Hepatic stellate cell (primary cell): ENCODE results near the gene RAI1.
A peak's percentile ranks its signal among the peaks of the same experiment; 100 is the strongest.
"Not testable (repeated sequence)": the region's sequence is repeated elsewhere in the genome, so short reads cannot be mapped to it uniquely, and the experiment has no call there.

ENCODE experiments used
- DNase-seq: peaks from one replicate; pipeline ENCODE4 v3.0.0; 2011; ENCODE audit warnings: low spot score

Gene RAI1

GRCh38 chr17:17663160-17664063 is 17.8 kb upstream of the RAI1 start:
- peak; percentile 99 for DNase-seq

- no peak for DNase-seq
These were observed 17.2 kb upstream of the RAI1 start for GRCh38 chr17:17664064-17664452.

GRCh38 chr17:17665255-17665654 is 16.0 kb upstream of the RAI1 start:
- DNase-seq = no peak

- peak; percentile 55 for DNase-seq
These were observed 15.0 kb upstream of the RAI1 start for GRCh38 chr17:17666111-17666714.

GRCh38 chr17:17667231-17667630 is 14.0 kb upstream of the RAI1 start:
- no peak for DNase-seq

GRCh38 chr17:17667947-17668346 is 13.3 kb upstream of the RAI1 start:
- no peak for DNase-seq

- DNase-seq = no peak
These were observed 12.9 kb upstream of the RAI1 start for GRCh38 chr17:17668358-17668757.

GRCh38 chr17:17668775-17669579 is 12.3 kb upstream of the RAI1 start:
- DNase-seq = no peak

- no peak for DNase-seq
These were observed 11.6 kb upstream of the RAI1 start for GRCh38 chr17:17669580-17670235.

GRCh38 chr17:17670701-17671305 is 10.5 kb upstream of the RAI1 start:
- no peak for DNase-seq

GRCh38 chr17:17671369-17672129 is 9.7 kb upstream of the RAI1 start:
- DNase-seq = no peak

GRCh38 chr17:17672453-17673368 is 8.5 kb upstream of the RAI1 start:
- DNase-seq = no peak

GRCh38 chr17:17675416-17675815 is 5.8 kb upstream of the RAI1 start:
- DNase-seq = no peak

- no peak for DNase-seq
These were observed 5.2 kb upstream of the RAI1 start for GRCh38 chr17:17675925-17676534.

GRCh38 chr17:17676752-17677151 is 4.5 kb upstream of the RAI1 start:
- no peak for DNase-seq

- no peak for DNase-seq
These were observed 3.8 kb upstream of the RAI1 start for GRCh38 chr17:17677299-17678040.

- not testable (repeated sequence) for DNase-seq
These were observed 3.1 kb upstream of the RAI1 start for GRCh38 chr17:17678063-17678699.

GRCh38 chr17:17679243-17679642 is 2.0 kb upstream of the RAI1 start:
- no peak for DNase-seq
